ENCODE measurements around the gene SLC19A1.

SLC19A1 gene

DNA sequence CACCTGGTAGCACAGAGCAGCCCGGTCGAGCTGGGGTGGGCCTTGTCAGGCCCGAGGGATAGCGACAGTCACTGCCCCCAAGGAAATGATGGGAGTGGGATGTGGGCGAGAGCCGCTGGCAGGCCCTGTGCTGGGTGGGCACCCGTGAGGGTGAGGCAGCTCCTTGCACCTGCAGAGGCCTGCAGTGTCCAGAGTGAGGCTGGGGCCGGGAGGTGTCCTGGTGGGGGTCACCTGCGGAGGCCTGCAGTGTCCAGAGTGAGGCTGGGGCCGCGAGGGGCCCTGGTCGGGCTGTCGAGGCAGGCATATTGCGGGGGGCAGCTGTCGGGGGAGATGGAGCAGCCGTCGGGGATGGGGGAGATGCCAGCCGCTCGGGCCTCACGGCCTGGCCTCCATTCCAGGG is 49.5 kb downstream of the SLC19A1 start:
- no peak for DNase-seq (ENCODE audit: low spot score)

DNA sequence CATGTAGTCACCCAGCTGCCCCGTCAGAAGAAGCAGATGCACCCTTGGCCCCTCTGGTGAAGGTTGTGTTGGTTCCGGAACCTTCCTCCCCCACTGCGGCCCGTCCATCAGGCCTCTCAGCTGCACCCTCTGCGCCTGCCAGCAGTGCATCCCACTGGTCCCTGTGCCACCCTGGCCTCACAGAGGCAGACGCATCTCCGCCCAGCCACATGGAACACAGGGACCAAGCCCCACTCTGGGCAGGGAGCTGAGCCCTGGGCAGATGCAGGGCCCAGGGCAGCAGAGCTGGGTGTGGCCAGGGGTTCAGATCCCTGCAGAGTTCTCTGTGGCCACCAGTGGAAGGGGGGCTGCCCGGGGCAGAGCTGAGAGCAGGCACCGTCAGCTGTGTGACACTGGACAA is 50.6 kb downstream of the SLC19A1 start:
- DNase-seq (ENCODE audit: low spot score), result no peak

DNA sequence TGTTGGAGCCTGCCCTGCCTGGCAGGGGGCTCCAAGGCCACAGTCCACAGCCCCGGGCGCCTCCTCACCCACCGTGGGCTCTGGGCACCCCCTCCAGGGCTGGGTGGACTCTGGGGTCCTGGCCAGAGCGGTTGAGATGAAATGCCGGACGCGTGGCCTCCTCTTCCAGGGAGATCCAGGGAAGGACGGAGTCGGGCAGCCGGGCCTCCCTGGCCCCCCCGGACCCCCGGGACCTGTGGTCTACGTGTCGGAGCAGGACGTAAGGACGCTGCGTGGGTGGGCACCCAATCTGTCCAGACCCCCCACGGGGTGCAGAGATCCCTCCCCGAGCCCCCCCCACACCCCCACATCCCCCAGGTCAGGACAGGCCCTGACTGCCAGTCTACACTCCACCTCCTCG is 51.2 kb downstream of the SLC19A1 start:
- DNase-seq (ENCODE audit: low spot score), result no peak

DNA sequence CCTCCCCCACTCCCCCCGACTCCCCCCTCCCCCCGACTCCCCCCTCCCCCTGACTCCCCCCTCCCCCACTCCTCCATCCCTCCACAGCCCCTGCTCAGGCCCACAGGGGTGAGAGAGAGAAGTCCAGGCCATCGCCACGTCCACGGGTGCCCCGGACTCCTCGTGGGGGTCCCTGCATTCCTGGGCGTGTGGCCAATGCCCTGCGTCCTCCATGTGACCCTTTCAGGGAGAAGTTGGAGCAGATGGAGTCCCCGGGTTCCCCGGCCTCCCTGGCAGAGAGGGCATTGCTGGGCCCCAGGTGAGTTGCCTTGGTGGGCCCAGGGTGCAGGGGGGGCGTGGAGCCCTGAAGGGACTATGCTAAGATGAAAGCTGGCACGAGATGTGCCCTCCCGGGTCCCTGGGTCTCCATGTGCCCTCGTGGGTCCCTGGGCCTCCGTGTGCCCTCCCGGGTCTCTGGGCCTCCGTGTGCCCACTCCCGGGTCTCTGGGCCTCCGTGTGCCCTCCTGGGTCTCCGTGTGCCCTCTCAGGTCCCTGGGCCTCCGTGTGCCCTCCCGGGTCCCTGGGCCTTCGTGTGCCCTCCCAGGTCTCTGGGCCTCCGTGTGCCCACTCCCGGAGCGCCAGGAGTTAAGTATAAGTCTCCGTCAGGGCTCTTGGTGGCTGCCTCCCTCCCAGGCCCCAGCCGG is 52.0 kb downstream of the SLC19A1 start:
- DNase-seq (ENCODE audit: low spot score), result no peak

DNA sequence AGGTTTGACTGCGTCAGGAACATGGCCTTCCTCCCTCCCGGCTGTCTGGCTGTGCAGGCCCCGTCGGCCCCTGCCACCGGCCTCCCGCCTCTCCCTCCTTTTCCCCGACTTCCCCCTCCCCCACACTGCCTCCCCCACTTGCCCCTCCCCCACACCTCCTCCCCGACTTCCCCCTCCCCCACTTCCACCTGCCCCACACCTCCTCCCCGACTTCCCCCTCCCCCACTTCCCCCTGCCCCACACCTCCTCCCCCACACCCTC is 52.6 kb downstream of the SLC19A1 start:
- no peak for DNase-seq (ENCODE audit: low spot score)

DNA sequence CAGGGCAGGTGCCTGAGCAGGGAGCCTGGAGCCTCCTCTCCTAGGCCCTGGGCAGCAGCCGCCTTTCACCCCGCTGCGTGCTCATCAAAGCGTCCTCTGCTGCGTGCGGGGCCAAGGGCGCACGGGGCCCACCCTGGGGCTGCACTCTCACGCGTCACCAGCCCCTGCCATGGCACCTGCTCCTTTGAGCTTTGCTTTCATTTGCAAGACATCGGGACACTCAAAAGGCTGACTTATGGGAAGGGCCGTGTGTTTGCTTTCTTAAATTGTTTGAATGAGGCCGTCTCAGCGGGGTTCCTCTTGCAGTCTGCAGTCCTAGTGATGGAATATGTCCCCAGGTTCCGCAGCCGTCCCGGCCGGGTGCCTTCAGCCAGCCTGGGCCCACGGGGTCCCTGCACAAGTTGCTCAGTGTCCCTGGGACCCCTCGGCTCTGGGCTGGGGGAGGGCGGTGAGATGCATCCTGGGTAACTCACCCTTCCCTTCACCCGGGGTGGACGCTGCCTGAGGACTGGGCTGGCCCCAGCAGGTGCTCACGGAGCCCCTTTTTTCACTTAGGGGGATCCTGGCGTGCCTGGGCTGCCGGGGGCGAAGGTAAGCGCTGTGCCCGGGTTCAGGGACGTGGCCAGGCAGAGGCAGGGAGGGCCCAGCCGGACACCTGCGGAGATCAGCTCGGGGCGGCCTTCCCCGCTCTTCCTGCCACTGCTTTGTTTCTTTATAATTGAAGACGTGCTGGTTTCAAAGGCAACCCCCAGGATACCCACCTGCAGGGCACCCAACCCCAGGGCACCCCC is 53.1 kb downstream of the SLC19A1 start:
- no peak for DNase-seq (ENCODE audit: low spot score)

DNA sequence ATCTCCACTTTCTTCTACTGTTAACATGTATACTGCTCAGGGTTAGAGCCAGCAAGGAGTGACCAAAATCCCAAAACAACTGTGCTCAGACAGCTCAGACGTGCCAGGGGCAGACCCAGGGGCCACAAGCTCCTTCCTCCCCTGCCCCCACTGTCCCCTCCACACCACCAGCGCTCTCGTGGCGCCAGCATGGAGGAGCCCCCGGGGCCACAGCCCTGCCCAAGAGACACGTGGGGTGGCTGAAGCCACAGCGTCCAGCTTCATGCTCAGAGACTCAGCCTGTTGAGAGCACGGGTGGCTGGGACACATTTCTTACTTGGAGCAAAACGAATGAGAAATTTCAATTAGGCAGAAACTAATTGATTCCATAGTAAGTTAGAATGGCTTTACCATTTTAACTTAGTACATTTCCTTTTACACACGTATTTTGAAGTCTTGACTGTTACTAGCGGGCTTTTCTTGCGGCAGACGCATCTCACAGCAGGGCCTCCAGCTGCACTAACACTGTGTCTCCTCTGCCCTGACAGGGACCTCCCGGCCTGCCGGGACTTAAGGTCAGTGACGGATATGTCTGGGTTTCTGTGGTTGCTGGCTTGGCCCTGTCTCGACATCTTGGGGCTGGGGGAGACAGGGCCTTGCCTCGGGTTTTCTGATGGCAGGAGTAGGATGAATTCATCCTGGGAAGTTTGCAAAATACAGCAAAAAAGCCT is 54.2 kb downstream of the SLC19A1 start:
- no peak for DNase-seq (ENCODE audit: low spot score)

DNA sequence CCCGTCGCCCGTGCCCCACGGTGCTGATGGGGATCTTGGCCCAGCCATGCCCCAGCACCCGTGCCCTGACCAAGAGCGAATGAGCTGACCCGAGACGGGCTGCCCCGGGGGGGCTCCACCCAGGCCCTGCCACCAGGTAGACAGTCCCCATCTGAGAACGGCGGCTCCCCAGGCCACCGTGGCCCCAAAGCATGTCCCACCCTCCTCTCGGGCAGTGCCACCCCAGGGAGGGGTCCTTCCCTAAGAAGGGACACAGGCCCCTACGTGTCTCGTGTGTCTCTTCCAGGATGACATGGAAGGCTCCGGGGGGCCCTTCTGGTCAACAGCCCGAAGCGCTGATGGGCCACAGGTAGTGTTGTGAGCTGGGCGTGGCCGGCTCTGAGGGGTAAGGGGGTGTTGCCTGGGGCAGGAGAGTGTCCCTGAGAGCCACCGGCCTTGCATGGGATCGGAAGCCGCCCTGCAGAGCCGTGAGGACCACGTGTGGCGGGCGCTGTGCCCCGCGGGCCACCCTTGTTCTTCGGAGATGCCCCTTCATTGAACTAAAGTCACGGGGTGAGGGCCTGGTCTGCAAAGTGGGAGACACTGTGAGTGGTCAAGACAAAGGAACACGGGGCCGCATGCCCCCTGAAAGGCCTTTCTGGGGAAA is 55.0 kb downstream of the SLC19A1 start:
- DNase-seq (ENCODE audit: low spot score), result no peak

DNA sequence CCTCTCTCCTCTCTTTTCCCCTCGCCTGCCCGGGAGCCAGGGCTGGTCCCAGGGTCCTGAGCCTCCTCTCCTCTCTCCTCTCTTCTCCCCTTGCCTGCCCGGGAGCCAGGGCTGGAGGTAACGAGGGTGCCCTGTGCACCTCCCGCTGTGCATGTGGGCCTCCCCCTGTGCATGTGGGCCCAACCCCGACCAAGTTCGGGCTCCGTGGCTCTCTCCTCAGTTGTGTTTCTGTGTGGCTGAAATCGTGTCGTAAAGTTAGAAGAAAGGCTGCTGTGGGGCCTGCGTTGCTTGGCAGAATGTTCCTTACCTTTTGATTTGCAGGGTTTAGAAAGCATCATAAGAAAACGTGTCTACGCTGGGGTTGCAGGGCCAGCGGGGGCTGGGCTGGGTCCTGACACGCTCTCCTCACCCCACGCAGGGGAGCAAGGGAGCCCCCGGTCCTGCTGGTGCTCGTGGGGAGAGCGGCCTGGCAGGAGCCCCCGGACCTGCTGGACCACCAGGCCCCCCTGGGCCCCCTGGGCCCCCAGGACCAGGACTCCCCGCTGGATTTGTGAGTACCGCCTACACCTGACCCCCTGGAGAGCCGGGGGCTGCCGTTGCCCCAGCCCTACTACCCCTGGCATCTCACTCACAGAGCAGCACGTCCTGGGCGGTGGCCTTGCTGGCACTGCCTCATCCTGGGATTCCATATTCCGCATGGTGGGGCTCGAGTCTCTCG is 55.6 kb downstream of the SLC19A1 start:
- no peak for DNase-seq (ENCODE audit: low spot score)

DNA sequence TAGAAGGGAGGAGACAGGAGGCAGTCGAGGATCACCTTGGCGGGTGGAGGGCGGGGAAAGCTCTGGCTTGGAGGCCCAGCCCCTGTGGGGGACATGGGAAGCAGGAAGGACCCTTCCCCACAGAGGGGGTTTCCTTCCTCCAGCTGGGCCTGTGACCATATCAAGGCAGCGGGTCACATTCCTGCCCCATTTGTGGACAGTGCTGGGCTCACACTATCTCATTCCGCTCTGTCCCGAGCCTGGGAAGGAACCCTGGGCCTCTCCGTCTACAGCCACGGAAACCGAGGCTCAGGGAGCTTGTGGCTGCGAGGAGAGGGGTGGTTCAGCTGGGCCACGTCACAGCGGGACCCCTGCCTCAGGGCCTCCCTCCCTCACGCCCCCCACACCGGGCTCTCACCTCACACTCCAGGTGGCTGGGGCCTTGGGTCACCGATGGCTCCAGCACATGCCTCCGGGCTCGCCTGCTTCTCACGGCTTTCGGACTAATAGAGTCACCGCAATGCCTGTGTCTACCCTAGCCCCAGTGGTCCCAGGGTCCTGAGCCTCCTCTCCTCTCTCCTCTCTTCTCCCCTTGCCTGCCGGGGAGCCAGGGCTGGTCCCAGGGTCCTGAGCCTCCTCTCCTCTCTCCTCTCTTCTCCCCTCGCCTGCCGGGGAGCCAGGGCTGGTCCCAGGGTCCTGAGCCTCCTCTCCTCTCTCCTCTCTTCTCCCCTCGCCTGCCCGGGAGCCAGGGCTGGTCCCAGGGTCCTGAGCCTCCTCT is 56.4 kb downstream of the SLC19A1 start:
- no peak for DNase-seq (ENCODE audit: low spot score)

DNA sequence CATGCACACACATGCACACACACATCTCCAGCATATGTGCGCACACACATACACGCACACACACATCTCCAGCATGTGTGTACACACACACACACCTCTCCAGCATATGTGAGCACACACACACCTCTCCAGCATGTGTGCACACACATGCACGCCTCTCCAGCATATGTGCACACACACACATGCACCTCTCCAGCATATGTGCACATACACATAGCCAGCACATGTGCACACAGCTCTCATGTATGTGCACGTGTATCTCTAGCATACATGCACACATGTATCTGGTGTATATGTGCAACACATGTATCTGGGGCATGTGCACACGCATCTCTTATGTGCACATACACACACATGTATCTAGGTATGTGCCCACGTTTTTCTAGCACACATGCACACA is 57.9 kb downstream of the SLC19A1 start:
- no peak for DNase-seq (ENCODE audit: low spot score)

DNA sequence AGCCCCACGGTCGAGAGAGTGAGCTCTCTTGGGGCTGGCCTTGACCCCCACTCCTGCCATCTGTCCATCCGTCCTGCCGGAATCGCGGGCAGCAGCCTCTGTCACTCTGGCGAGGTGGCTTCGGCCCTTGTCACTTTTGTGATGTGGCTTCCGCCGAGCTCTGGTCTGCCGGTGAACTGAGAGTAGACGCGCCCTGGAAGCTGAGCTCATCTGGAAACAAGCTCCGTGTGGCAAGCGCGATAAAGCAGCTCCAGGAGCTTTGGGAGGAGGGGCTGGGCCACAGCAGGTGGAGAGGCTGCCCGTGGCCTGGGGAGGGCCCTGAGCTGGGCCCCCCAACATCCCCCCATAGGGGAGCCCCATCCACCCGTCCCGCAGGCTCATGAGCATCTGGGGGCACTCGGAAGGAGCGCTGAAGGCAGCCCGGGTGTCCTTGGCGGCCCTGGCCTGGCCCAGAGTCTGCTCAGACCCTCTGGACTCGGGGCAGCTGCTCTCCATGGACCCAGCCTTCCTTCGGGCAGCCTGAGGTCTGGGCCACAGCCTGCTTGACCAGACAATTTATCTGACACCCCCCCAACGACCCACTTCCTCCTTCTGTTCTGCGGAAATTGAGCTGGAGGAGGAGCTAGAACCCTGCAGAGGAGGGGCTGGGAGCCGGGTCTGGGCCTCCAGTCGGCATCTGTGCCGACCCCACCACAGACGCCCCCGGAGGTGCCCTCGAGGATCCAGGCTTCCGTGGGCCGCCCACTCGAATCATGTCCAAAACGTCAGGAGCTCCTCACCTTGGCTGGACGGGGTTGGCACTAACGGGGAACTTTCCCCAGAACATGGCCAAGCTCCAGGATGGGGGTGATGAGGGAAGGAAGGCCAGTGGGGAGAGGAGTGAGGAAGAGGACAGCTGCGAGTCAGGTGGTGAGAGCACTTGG is 59.1 kb downstream of the SLC19A1 start:
- no peak for DNase-seq (ENCODE audit: low spot score)

DNA sequence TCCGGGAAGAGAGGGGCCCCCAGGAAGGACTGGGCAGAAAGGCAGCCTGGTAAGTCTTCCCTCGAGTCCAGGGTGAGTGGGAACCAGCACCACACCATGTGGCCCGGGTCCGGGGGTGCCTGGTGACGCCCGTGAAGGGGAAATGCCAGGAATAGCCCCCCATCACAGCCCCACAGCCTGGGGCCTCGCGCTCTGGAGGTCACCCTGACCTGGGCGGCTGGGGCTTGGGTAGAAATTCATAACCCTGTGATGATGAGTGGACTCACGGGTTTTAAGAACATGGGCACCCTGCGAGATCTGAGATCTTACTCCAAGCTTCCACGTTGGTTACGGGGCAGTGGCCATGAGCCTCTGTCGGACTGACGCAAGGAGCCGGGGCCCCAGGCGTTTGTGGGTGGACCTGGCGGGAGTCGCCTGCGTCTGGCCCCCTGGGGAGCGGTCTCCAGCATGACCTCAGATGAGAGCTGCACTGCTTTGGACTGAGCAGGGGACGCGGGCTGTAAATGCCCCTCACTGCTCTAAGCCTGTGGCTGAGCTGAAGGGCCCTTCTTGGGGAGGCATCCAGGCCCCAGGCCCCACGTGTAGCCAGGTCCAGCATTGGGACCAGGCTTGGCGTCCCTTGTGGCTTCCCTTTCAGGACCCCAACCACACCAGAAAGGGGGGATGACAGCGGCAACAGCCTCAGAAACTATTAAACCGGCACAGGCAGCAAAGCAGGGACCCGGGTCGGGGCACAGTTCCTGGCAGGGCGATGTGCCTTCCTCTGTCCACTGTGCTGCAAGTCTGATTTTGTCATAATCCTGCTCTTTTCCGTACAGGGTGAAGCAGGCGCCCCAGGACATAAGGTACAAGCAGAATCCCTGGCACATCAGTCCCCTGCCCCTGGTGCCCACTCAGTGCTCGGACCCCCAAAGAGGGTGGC is 60.0 kb downstream of the SLC19A1 start:
- no peak for DNase-seq (ENCODE audit: low spot score)

DNA sequence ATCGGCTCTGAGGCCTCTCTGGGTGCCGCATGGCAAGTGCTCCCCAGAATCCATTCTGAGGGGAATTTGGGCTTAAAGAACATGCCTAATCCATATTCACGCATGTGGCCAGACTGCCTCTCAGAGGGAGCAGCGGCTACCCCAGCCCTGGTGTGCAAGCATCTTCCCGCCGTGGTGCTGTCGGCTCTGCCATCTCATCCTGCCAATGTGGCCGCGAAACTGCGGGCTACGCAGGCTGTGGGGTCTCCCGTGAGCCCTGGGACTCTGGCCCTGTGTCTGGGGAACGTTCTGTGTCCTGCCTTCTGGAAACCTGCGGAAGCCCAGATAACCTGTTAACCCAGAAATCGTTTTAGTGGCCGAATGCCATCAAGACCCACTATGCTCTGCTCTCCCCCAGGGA is 60.7 kb downstream of the SLC19A1 start:
- DNase-seq (ENCODE audit: low spot score), result no peak

DNA sequence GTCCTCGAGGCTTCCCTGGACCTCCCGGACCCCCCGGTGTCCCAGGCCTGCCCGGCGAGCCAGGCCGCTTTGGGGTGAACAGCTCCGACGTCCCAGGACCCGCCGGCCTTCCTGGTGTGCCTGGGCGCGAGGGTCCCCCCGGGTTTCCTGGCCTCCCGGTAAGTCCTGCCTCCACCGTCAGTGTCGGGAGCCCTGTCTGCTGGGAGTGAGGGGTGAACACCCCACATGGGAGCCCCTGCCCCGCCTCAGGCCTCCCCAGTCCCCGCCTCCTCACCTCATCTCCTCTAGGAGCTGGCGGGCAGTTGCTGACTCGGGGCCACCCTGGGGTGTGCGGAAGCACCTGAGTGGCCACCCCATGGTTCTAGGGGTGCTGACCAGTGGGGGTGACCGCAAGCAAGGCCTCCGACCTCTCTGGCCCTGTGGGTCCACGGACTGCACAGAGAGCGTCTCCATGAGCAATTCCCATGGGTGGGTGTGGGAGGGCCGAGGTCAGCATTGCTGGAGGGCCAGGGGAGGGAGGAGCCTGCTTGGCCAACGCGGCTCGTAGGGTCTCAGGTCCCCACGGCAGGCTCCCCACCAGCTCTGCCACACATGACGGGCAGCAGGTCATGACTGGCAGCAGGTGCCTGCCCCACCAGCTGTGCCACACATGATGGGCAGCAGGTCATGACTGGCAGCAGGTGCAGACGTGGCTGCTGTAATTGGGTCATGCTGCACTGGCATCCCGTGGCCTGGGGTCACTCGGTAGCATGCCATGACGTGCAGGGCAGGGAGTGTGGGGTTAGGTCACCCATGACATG is 61.3 kb downstream of the SLC19A1 start:
- DNase-seq (ENCODE audit: low spot score), result no peak

DNA sequence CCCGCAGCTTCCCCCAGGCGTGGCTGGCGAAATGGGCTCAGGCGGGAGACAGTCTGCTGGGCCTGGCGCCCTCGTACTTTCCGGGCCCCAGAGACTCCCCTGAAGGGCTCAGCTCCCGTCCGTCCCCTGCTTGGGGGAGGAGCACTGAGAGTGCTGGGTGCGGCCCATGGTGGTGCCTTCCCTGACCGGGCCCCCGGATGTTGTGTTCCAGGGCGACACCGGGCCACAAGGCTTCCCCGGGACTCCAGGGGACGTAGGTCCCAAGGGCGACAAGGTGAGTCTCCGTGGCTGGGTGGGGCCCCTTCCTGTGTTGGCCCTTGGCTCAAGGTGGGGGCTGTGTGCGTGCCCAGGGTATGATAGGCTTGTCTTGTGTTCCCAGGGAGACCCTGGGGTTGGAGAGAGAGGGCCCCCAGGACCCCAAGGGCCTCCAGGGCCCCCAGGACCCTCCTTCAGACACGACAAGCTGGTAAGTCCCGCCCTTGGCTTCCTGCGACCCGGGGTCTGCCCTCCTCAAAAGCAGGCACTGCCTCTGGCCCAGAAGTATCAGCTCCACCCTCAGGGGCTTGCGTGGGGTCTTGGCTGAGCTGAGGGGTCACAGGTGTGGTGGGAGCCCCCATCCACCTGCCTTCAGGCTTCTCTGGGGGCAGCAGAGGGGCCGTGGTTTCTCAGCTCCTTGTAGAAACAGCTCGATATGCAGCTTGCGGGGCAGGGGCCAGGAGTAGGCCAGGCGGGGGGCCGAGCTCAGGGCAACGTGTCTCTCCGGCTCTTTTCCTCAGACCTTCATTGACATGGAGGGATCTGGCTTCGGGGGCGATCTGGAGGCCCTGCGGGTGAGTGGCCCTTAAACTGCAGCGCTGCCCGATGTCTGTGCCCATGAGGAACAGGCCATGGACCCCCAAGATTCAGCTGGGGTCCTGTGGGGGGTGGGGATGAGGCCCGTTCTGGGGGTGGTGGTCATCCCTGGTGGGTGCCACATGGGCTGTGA is 62.3 kb downstream of the SLC19A1 start:
- DNase-seq (ENCODE audit: low spot score), result no peak
